Fibroblast of the aortic adventitia (primary cell): ENCODE measurements around the gene COL15A1. TPM values are rescaled to one million over a fixed set of nuclear protein-coding genes. Genes with fewer than 3 reads are reported as not detected.
A peak's percentile ranks its signal among the peaks of the same experiment; 100 is the strongest.

Experiments used
- DNase-seq: peaks from one replicate; pipeline ENCODE4 v3.0.0-alpha.2; 2010; ENCODE audit warnings: low read depth
- H3K4me3 ChIP-seq: 2 replicates; pipeline ENCODE4 v1.5.1; 2011; ENCODE audit warnings: low read depth, mild to moderate bottlenecking, control low read depth, low read length, moderate library complexity
- total RNA-seq: library from RNA; depleted of rRNA; stranded (reverse); fragments of >200 nt; gene quantifications from 2 replicates; pipeline ENCODE4 v1.2.3, GENCODE V29; 2012; ENCODE audit warnings: low replicate concordance
- TF ChIP-seq, protein P1 (sequence below): IDR thresholded peaks from 2 replicates; pipeline ENCODE4 v1.5.1; 2011; ENCODE audit warnings: mild to moderate bottlenecking, low read length, control low read depth, inconsistent platforms; ENCODE audit not compliant: insufficient read depth

COL15A1 gene
- total RNA-seq, 1 donor, result 25.3 TPM

DNA sequence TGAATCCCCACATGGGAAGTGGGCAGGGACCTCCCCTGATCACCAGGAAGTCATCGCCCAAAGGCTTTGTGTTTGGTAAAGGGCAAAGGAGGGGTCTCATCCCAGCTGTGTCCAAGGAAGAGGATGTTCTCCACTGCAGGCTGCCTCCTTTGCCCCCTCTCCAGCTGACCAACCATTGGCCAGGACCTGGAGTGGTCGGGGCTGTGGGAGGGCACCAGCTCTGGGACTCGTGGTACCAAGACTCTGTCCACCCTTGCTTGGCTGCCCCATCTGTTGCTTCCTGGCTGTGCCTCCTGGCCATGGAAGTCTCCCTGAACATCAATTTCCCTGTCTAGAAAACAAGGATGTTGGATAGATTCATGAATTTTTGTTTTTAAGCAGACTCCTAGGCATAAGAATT lies 34.1 kb downstream of the COL15A1 start:
- TF ChIP-seq, protein P1, sequence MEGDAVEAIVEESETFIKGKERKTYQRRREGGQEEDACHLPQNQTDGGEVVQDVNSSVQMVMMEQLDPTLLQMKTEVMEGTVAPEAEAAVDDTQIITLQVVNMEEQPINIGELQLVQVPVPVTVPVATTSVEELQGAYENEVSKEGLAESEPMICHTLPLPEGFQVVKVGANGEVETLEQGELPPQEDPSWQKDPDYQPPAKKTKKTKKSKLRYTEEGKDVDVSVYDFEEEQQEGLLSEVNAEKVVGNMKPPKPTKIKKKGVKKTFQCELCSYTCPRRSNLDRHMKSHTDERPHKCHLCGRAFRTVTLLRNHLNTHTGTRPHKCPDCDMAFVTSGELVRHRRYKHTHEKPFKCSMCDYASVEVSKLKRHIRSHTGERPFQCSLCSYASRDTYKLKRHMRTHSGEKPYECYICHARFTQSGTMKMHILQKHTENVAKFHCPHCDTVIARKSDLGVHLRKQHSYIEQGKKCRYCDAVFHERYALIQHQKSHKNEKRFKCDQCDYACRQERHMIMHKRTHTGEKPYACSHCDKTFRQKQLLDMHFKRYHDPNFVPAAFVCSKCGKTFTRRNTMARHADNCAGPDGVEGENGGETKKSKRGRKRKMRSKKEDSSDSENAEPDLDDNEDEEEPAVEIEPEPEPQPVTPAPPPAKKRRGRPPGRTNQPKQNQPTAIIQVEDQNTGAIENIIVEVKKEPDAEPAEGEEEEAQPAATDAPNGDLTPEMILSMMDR, result no peak
- H3K4me3 ChIP-seq, result no peak overlapping the region
- no peak for DNase-seq

DNA sequence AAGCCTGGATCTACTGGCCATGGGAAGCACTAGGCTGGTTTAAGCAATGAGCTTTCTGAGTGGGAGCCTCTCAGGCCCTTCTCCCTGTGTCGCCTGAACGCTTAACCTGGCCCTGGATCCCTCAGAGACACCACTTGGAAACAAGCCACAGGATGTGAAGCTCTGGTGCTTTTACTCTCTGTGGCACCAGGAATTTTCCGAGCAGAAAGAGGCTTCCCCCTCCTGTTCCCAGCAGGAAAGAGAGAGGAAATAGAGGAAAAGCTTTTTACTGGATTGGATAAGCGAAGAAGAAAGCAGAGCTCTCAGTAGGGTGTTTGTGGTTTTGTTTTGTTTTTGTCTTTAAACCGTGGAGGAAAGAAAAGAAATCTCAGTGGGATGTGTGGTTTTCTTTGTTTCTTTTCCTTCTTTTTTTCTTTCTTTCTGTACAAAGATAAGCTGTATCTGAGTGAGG lies 34.5 kb downstream of the COL15A1 start:
- no peak overlapping the region for H3K4me3 ChIP-seq
- TF ChIP-seq, protein P1, result no peak
- DNase-seq, result no peak

DNA sequence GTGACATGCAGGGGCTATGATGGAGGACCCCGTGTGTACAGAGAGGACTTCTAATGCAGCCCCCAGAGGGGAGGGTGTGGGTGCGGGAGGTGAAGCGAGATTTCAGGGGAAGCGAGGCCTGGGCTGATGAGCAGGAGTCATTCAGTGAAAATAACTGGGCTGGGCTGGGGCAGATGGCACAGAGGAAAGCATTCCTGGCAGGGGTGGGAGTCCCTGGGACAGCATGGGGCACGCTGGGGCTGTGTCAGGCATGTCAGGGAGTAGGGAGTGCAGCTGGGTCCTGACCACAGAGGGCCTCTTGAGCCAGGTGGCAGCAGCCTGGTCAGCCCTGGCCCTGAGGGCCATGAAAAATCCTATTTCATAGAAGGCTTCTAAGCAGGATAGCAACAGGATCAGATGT lies 36.6 kb downstream of the COL15A1 start:
- H3K4me3 ChIP-seq, result no peak overlapping the region
- TF ChIP-seq, protein P1, result no peak
- DNase-seq, result no peak

DNA sequence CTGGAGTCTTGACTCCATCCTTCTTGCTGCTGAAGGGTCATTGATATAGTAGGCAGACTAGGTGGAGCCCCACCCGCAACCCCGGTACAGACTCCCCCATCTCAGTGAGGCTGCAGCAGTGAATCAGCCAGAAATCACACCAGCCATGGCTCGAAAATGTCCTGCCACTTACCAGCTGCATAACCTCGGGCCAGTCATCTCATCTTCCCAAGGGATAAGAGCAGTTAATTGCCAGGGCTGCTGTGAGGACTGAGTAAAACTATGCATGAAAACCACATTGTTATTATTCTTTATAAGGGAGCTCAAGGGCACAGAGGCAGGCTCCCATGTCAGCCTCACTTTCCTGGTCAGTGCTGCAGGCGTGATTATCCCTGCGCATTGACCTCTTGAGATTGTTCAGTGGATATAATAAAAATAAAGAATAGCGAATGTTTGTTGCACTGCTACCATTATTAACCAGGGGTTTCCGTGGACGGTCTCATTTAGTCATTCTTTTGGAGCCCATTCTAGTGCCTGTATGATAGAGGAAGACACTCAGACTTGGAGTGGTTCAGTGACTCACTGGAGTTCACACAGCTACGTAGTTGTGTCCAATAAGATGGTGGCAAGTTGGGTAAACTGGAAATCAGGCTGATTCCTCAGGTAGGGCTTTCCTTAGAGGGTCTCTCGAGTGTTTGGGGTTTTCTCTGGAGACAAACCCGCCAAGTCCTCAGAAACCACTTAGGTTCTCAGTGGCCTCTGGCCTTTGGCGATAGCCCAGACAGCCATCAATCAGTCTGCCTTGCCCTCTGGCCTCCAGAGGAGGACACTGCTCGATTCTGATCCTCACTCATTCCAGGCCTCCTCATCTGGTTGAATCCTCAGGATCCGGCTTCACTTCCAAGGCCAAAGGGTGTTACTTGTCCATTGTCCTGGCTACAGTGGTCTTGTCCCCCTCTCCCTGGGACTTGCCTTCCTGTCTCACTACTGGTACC lies 39.9 kb downstream of the COL15A1 start:
- no peak overlapping the region for H3K4me3 ChIP-seq
- DNase-seq, result peak; percentile 64
- TF ChIP-seq, protein P1, result no peak

DNA sequence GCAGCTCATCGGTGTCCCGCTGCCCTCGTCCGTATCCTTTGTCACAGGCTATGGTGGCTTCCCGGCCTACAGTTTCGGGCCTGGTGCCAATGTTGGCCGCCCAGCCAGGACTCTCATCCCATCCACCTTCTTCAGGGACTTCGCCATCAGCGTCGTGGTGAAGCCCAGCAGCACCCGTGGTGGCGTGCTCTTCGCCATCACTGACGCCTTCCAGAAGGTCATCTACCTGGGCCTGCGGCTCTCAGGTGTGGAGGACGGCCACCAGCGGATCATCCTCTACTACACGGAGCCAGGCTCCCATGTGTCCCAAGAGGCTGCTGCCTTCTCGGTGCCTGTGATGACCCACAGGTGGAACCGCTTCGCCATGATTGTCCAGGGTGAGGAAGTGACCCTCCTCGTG lies 41.9 kb downstream of the COL15A1 start:
- TF ChIP-seq, protein P1, result no peak
- DNase-seq, result no peak
- H3K4me3 ChIP-seq, result no peak overlapping the region

DNA sequence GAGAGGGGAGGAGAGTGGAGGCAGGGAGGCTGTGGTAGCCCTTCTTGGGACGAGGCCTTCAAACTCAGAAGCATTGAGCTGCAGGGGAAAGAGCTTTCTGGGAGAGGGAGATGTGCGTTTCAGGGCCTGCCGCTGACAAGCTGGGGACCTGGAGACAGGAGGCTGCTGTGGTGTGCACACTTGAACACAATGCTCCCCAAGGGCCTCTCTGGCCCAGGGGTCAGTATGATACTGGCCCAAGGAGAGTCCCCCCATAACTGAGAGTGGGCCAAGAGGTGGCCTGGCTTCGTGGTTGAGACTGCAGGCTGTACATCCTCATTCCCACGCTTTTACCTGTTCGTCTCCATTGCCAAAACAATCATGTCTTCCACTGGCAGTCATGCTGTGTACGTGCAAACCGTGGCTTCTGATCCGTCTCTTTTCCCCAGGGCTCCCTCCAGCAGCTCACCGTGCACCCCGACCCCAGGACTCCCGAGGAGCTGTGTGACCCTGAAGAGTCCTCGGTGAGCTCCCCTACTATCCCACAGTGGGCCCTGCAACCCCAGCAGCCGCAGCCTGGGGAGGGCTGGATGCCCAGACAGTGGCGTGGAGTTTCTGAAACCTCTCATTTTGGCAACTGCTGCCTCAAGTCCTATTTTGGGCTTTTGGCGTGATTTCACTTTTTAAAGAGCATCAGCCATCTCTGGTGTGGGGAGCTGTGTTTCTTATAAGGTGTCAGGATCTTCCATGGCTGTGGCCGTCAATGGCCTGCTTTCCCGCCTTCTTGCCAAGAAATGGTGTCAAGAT lies 43.4 kb downstream of the COL15A1 start:
- H3K4me3 ChIP-seq, result no peak overlapping the region
- peak; percentile 28 for DNase-seq
- TF ChIP-seq, protein P1, result no peak
